GM19455 (cell line): Measurements from ENCODE around the gene ATP6V1A.

Experiments
- ATAC-seq: cut with Tn5 transposase; IDR thresholded peaks from one replicate; pipeline ENCODE4 v1.9.1; 2021; ENCODE audit not compliant: unreplicated experiment

ATP6V1A gene

GRCh38 chr3:113745756-113746547 lies 883 bp upstream of the ATP6V1A start, which contains the start of gene NAA50:
Gene NAA50, minus strand, starts transcription at chr3:113746249. Its CDS starts 300 bp downstream, at chr3:113745949.
- peak; percentile 49 for ATAC-seq

DNA sequence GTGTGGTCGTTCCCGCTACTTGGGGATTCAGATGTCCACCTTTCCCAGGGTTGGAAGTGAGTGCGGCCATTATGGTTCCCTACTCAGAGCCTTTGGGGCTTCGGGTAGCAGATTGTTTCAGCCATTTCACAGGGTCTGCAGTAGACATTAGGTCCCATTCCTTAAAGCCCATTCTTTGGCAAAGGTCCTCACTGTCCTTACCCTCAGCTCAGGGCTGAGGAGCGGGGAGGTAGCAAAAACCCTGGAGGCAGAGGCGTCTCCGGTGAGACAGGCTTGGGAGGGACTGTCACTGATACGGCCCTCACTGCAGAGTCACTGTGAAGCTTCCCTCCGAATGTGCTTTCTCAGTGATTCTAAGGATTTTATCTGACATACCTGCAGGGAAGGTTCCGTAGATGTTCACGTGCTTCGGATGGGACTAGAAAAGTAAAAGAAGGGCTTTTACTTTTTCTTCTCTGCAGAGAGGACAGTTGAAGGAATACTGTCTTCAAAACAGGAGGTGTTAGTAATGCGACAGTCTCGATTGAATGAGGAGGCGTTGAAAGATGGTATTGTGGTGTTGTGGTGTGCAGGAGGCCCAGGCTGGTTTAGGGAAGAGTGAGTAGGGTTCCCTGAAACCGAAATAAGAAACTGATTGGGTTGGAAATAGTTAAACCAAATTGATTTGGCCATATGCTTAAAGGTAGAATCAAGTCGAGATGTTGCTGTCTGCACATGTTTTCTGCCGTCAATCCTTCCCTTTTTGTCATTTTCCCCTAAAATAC lies 630 bp downstream of the ATP6V1A start:
- no peak for ATAC-seq

DNA sequence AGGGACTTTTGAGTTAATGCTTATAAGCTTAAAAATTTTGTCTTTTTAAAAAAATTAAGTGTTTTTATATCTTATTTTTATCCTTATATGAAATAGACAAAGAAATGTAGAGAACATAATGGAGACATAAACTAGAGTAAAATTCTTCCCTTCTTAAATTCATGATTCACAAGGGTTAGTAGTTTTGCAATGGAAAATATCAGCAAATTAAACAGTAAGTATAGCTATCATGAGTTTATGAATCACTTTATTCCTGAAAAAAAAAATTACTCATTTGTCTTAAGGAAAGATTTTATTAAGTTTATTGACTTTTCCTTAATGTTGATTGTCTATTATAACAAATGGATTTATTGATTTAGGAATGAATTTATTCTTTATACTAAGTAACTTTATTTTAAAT lies 4.3 kb downstream of the ATP6V1A start:
- no peak for ATAC-seq

DNA sequence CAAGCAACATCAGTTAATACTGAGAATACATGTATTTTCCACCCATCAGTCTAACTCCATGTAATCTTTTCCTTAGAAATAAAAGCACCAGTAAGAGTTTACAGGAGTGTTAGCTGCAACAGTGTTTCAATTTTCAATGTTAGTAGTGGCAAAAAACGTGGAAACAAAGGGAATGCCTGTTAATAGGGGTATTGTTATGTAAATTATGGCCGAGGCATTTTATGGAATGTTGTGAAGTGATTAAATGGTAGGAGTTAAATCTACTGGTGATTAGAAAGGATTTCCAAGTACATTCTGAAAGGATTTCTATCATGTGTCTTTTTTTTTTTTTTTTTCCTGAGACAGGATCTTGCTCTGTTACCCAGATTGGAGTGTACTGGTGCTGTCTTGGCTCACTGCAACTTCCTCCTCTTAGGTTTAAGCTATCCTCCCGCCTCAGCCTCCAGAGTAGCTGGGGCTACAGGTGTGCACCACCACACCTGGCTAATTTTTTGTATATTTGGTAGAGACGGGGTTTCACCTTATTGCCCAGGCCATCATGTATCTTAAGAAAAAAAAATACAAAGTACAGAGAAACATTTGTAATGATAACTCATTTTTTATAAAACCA lies 6.6 kb downstream of the ATP6V1A start:
- ATAC-seq, result no peak

DNA sequence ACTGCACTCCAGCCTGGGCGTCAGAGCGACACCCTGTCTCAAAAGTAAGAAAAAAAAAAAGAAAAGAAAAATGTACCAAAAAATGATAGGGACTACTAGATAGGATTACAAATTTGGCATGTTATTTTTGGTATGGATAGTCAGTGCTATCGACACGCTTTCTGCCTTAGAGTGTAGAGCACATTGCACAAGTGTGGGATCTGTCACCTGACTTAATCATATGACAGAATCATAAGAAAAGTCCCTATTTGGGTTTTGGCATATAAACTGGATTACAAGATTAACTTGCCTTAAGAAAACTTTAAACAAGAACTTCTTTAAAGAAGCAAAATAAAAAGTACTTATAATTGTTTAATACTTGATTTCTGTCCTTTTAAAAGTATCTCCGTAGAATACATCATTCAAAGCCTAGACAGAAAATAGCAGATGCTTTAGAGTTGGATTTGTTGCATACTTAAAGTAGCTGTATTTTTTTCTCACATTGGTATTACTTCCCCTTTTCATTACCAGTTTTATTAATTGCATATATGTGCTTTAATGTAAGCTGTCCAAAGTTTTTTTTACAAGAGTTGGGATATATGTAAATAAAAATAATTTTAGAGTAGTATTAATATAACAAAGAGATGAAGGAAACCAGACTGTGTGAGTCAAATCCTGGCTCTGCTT lies 7.8 kb downstream of the ATP6V1A start:
- ATAC-seq, result no peak

GRCh38 chr3:113758389-113759024 lies 11.7 kb downstream of the ATP6V1A start:
- no peak for ATAC-seq

DNA sequence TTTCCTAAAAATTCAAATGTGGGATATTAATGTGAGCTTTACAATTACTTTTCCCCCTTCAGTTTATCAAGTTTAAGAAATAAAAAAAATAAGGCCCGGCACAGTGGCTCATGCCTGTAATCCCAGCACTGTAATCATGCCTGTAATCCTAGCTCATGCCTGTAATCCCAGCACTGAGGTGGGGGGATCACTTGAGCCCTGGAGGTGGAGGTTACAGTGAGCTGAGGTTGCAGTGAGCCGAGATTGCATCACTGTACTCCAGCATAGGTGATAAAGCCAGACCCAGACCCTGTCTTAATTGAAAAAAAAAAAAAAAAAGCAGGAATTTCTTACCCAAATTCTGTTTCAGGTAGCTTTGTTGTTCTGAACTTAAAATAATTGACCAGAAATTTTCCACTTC lies 17.9 kb downstream of the ATP6V1A start:
- ATAC-seq, result no peak

GRCh38 chr3:113769551-113769950 lies 22.7 kb downstream of the ATP6V1A start:
- no peak for ATAC-seq

GRCh38 chr3:113771993-113772392 lies 25.2 kb downstream of the ATP6V1A start:
- ATAC-seq, result no peak

DNA sequence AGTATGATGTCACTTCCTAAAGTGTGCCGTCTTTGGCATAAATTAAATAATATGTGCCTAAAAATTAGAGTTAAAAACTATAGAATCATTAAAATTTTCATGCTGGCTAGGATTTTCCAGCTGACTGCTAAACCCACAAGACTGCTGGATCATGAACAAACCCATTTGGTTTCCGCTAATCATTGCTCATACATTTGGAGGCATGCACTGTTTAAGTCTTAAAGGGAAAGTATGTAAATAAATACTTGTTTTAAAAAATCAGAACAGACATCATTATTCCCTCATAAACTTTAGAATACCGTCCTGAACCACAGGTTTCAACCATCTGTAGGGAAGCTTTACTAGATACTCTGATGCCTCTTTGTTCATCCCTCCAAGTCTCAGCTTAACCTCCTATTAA lies 26.5 kb downstream of the ATP6V1A start:
- ATAC-seq, result no peak

GRCh38 chr3:113775516-113775915 lies 28.7 kb downstream of the ATP6V1A start:
- ATAC-seq, result no peak

- no peak for ATAC-seq
Observed at GRCh38 chr3:113776564-113776963, 29.7 kb downstream of the ATP6V1A start.

DNA sequence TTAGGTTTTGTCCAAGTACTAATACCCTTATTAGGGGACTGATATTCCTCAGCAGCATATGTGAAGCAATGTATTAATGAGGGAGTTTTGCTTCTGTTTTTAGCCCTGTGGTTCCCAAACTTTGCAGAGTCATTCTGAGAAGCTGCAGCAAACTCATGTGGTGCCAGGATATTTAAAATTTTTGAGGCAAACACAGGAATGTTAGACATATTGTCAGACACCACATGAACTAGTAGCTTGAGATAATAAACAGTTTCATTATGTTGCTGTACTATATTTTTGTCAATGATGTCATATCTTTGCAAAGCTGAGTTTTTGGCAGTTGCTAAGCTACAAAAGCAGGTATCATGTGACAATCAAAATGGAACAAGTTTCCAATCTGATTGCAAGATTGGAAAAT lies 36.6 kb downstream of the ATP6V1A start:
- ATAC-seq, result no peak

DNA sequence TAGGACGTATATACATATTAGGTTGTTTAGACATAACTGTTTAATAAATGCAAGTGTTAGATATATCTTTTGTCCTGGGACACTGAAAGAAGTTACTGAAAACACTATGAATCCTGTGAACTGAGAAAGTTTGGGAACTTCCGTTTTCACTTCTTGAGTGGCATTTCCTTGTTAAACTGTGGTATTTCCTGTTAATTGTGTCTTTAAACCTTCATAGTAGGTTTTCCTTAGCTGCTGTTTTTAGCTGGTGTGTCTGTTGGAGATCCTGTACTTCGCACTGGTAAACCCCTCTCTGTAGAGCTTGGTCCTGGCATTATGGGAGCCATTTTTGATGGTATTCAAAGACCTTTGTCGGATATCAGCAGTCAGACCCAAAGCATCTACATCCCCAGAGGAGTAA lies 37.1 kb downstream of the ATP6V1A start:
- ATAC-seq, result no peak

DNA sequence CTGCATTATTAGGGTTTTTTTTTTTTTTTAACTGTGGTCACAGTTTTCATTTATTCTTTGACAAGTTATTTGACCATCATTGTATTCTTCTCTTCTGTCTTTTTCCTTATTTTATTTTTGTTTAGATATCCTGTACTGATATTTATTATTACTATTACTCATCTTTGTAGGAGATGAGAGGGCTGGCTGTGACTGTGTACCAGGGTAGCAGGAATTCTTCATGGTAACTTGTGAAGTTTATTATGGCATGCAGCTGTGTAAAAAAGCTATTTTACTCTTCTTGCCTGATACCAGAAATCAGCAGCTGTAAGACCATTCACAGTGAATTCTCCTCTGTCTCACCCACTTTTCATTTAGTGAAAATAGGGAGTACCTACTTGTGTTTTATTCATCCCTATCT lies 44.5 kb downstream of the ATP6V1A start:
- no peak for ATAC-seq

- ATAC-seq, result no peak
Observed at GRCh38 chr3:113794526-113794925, 47.7 kb downstream of the ATP6V1A start.

- no peak for ATAC-seq
Observed at GRCh38 chr3:113795693-113796092, 48.9 kb downstream of the ATP6V1A start.

- ATAC-seq, result no peak
Observed at GRCh38 chr3:113802795-113803455, 56.1 kb downstream of the ATP6V1A start.

DNA sequence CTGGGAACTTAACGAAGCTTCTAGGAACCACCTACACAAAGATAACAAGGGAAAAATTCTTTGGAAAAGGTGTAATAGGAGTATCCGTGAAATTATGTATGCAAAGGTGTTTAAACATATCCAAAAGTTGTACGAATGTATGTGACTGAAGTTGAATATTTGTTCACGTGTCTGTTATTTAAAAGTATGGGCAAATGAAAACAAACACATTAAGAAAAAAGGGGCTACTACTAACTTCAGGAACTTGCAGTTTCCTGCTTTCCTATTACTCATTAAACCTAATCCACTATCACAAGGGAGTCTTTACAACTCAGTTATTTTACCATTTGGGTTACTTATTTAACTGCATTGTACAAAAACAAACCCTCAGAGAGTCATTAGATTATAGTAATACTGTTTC lies 57.8 kb downstream of the ATP6V1A start:
- no peak for ATAC-seq

GRCh38 chr3:113805249-113805648 lies 58.4 kb downstream of the ATP6V1A start:
- no peak for ATAC-seq
